Progenitor cell of endocrine pancreas (in vitro differentiated cells): ENCODE results near the gene EFR3B. TPM values are rescaled to one million over a fixed set of nuclear protein-coding genes. Genes with fewer than 3 reads are reported as not detected.

ENCODE experiments used
- DNase-seq: peaks from one replicate; pipeline ENCODE4 v3.0.0; 2021; ENCODE audit warnings: low spot score; ENCODE audit not compliant: unreplicated experiment
- H3K27ac Mint-ChIP-seq: 2 replicates; pipeline ENCODE4 v1.8.0; 2021; ENCODE audit warnings: mild to moderate bottlenecking, moderate library complexity, mixed read lengths
- H3K27me3 Mint-ChIP-seq: 2 replicates; pipeline ENCODE4 v1.8.0; 2021; ENCODE audit warnings: mixed read lengths
- H3K36me3 Mint-ChIP-seq: 2 replicates; pipeline ENCODE4 v1.8.0; 2022; ENCODE audit warnings: mixed read lengths; ENCODE audit not compliant: insufficient read depth
- H3K4me1 Mint-ChIP-seq: 2 replicates; pipeline ENCODE4 v1.8.0; 2021; ENCODE audit warnings: low read depth, mixed read lengths
- H3K4me3 Mint-ChIP-seq: 2 replicates; pipeline ENCODE4 v1.8.0; 2021; ENCODE audit warnings: low read depth, mild to moderate bottlenecking, moderate library complexity, mixed read lengths
- H3K9me3 Mint-ChIP-seq: 2 replicates; pipeline ENCODE4 v1.8.0; 2021; ENCODE audit warnings: low read depth, mixed read lengths
- total RNA-seq: library from RNA; stranded (reverse); gene quantifications from 2 replicates; pipeline ENCODE4 v1.2.1, GENCODE V29; 2021
- TF ChIP-seq, protein P1 (sequence below): fragments of 200-600 bp; sonication (generic); IDR thresholded peaks from one replicate; pipeline ENCODE4 v1.5.0; 2021; ENCODE audit warnings: antibody characterized with exemption, mild to moderate bottlenecking; ENCODE audit not compliant: unreplicated experiment

The EFR3B gene
- total RNA-seq, 1 donor from 2014 or later = 23.3 TPM

DNA sequence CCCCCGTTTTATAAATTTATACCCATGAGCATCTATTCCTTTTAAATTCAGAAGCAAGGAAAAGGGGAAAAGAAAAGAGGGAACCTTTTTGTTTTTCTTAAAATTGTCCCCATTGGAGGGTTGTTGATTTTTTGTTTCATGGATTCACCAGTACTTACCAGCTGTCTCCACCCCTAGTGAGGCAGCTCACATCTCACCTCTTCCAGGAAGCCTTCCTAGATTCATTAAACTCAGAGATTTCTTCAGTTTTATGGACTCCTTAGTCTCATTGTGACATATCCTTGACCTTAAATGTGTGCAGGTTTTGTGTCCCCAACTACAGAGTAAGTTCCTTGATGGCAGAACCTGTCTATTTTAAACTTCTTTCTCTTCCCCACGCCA, 35.9 kb downstream of the EFR3B start:
- peaks cover 3% of the 10 kb centered on the region for H3K27me3 Mint-ChIP-seq
- H3K4me3 Mint-ChIP-seq = no peak overlapping the region
- DNase-seq = no peak
- no peak overlapping the region for H3K27ac Mint-ChIP-seq
- H3K4me1 Mint-ChIP-seq = peaks cover 20% of the 10 kb centered on the region
- TF ChIP-seq, protein P1, sequence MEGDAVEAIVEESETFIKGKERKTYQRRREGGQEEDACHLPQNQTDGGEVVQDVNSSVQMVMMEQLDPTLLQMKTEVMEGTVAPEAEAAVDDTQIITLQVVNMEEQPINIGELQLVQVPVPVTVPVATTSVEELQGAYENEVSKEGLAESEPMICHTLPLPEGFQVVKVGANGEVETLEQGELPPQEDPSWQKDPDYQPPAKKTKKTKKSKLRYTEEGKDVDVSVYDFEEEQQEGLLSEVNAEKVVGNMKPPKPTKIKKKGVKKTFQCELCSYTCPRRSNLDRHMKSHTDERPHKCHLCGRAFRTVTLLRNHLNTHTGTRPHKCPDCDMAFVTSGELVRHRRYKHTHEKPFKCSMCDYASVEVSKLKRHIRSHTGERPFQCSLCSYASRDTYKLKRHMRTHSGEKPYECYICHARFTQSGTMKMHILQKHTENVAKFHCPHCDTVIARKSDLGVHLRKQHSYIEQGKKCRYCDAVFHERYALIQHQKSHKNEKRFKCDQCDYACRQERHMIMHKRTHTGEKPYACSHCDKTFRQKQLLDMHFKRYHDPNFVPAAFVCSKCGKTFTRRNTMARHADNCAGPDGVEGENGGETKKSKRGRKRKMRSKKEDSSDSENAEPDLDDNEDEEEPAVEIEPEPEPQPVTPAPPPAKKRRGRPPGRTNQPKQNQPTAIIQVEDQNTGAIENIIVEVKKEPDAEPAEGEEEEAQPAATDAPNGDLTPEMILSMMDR = no peak
- no peaks in the 10 kb centered on the region for H3K9me3 Mint-ChIP-seq
- peaks cover 3% of the 10 kb centered on the region for H3K36me3 Mint-ChIP-seq

DNA sequence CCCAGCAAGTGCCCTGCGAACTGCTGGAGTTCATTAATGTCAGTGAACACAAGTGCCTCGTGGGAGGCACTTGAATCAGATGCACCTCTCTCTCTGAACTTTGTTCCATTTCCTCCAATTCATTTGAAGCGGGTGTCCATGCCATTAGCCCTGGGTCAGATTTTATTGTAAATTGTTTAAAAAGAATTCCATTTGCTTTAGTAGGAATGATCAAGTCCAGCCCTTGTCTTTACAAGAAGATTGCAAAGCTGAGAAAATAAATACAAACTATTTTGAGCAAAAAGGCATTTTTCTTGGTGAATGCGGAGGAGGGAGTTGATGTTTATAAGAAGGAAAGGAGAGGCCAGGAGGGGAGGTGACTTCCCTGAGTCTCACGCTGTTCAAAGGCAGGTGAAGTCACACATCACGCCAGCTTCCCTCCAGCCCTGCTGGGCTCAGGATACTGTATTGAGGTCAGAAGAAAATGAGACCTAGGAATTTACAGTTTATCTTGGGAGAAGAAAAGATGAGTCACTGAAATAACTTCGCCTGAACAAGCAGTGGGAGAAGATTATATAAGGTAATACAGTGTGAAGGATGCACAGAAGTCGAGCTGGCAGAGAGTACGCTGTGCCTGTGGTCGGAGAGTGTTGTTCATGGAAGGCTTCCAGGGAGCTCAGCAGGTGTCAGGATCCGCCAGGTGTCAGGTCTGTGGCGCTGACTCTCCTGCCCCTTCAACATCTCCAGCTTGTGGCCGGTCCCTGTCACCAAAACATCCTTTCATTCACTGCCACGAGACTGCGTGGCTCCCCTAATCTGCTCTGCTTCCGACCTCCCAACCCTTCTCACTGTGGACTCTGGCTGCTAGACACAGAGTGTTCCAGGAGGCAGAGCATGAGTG, 36.5 kb downstream of the EFR3B start:
- TF ChIP-seq, protein P1 = no peak
- Mint-ChIP-seq H3K27me3 (peaks cover 3% of the 10 kb centered on the region), H3K9me3 (no peaks in the 10 kb centered on the region), H3K4me1 (peaks cover 20% of the 10 kb centered on the region), H3K27ac (no peak overlapping the region), H3K4me3 (no peak overlapping the region), H3K36me3 (peaks cover 3% of the 10 kb centered on the region)
- no peak for DNase-seq

DNA sequence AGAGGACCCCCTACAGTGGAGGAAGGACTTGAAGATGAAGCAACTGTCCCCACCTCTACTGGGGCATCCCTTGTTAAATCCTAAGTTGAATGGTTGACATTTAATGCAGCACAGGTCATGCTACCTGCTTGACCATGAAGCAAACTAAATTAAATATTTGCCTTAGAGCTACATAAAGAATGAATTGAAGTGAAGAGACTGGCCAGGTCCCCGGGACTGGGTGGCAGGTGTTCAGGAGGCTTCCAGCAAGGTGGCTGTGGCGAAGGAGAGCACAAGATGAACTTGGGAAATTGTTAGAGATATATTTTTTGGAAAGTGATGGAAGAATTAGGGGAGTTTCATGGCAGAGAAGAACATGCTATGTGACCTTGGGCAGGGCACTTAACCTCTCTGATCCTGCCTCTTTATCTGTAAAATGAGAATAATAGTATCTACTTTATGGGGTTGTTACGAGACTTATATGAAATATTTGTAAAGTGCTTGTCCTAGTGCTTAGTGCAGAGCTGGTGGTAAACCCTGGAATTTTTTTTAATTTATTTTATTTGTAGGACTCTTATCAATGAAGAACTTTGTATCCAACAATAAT, 37.3 kb downstream of the EFR3B start:
- peaks cover 3% of the 10 kb centered on the region for H3K27me3 Mint-ChIP-seq
- no peak for DNase-seq
- H3K9me3 Mint-ChIP-seq = no peaks in the 10 kb centered on the region
- peaks cover 2% of the 10 kb centered on the region for H3K36me3 Mint-ChIP-seq
- no peak overlapping the region for H3K4me3 Mint-ChIP-seq
- TF ChIP-seq, protein P1 = no peak
- H3K4me1 Mint-ChIP-seq = peaks cover 20% of the 10 kb centered on the region
- H3K27ac Mint-ChIP-seq = no peak overlapping the region

DNA sequence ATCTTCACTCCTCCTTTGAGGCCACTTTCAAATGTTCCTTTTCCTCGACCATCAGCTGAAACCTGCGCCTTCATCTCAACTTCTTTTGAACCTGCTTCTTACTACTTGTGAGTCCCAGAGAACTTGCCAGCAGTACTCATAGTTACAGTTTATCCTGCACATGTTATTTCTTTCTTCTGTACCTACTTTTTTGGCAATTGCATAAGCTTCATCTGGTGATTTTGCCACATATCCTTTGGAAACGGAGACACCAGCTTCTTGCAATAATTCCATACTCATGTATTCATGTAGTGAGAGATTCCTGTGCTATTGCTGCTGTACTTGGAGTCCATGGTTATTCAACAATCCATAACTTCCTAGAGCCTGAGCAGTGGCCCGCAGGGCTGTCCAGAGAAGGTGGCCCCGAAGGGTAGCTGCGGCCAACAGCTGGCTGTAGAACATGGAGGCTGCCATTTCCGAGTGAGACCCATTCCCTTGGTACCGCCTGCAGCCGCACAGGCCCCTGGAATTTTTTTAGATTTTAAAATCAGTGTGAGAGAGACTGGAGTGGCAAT, 39.4 kb downstream of the EFR3B start:
- Mint-ChIP-seq H3K4me1 (peaks cover 21% of the 10 kb centered on the region), H3K9me3 (no peaks in the 10 kb centered on the region), H3K27ac (no peak overlapping the region), H3K4me3 (no peak overlapping the region), H3K36me3 (no peaks in the 10 kb centered on the region), H3K27me3 (peaks cover 3% of the 10 kb centered on the region)
- DNase-seq = no peak
- TF ChIP-seq, protein P1 = no peak

DNA sequence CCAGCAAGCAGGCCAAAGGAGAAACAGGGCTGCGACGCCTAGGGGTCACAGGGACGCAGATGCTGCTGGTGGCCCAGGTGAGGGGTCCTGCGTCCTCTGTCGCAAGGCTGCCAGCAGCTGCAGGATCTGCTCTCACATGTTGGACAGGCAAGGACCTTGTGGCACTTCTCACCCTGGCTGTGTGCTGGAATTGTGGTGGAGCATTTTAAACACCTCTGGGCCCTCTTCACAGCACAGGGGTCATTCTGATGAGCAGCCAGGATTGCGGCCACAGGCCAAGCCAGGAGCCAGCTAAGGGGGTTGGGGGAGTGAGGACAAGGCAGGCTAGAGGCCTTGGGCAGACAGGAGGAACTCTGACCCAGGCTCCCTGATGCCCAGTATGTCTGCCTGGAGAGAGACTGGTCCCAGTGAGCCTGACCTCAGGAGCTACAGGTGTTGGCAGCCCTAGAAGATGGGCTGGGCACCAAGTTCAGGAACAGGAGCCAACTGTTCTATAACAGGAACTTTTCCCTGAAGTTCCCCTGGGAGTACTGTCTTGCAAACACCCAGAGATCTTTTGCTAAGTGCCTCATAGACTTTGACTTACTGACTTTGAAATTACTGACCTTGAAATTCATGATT, 40.2 kb downstream of the EFR3B start:
- Mint-ChIP-seq H3K27me3 (peaks cover 3% of the 10 kb centered on the region), H3K27ac (no peak overlapping the region)

More for the DNA sequence above, 40.2 kb downstream of the EFR3B start:
- H3K9me3 Mint-ChIP-seq = no peaks in the 10 kb centered on the region
- TF ChIP-seq, protein P1 = no peak
- peaks cover 14% of the 10 kb centered on the region for H3K4me1 Mint-ChIP-seq
- DNase-seq = no peak
- no peak overlapping the region for H3K4me3 Mint-ChIP-seq
- H3K36me3 Mint-ChIP-seq = no peaks in the 10 kb centered on the region
